ENCODE results near the gene MACROD2. TPM values are rescaled to one million over a fixed set of nuclear protein-coding genes. Genes with fewer than 3 reads are reported as not detected.

The MACROD2 gene
- total RNA-seq, 1 experiment from 2014 or later, result 3.7 TPM

GRCh38 chr20:15179381-15179780 is 1184.1 kb downstream of the MACROD2 start:
- H3K9me3 ChIP-seq (ENCODE audit: control insufficient read depth in 1 of 2, insufficient read depth in 1 of 2, low read depth in 1 of 2, low read length in 2 of 2), result no peaks in the 10 kb centered on the region
- ChIA-PET POLR2A (no interaction called here), RAD21 (ENCODE audit: low non-redundant PET in 1 of 2, low total read pairs in 2 of 2, uncharacterized antibody in 2 of 2, unreplicated experiment in 2 of 2) (no interaction called here), CTCF (no interaction called here)
- DNase-seq (ENCODE audit: low read depth, low spot score) (no peak), ATAC-seq (no peak)
- H3K36me3 ChIP-seq (ENCODE audit: control insufficient read depth in 1 of 2, insufficient read depth in 2 of 2, low read length in 2 of 2), result no peaks in the 10 kb centered on the region
- H3K27ac ChIP-seq (ENCODE audit: low read depth, low read length), result no peak overlapping the region
- no peak overlapping the region for H3K9ac ChIP-seq (ENCODE audit: low read length)
- H3K4me2 ChIP-seq (ENCODE audit: low read length), result no peak overlapping the region
- no peaks in the 10 kb centered on the region for H4K20me1 ChIP-seq (ENCODE audit: insufficient read depth)
- no TSS peak for BruUV-seq (replicated peaks)
- intact Hi-C loops (cut with micrococcal nuclease), result no loop called here
- H2AFZ ChIP-seq (ENCODE audit: low read depth, low read length, poor library complexity, severe bottlenecking), result no peak overlapping the region
- H3K79me2 ChIP-seq (ENCODE audit: insufficient read depth, low read length), result no peaks in the 10 kb centered on the region
- H3K4me1 ChIP-seq (ENCODE audit: control insufficient read depth in 1 of 2, insufficient read depth in 2 of 2, low read length in 2 of 2), result no peaks in the 10 kb centered on the region
- no peaks in the 10 kb centered on the region for H3K9me2 ChIP-seq (ENCODE audit: insufficient read depth)
- no peak for TF ChIP-seq YY1 (IDR thresholded peaks at IDR 0.05; ENCODE audit: extremely low read depth, insufficient replicate concordance, low read depth, low read length)
- no peak for TF ChIP-seq RAD21 (IDR thresholded peaks at IDR 0.05; ENCODE audit: low read depth)
- TF ChIP-seq, protein P1, sequence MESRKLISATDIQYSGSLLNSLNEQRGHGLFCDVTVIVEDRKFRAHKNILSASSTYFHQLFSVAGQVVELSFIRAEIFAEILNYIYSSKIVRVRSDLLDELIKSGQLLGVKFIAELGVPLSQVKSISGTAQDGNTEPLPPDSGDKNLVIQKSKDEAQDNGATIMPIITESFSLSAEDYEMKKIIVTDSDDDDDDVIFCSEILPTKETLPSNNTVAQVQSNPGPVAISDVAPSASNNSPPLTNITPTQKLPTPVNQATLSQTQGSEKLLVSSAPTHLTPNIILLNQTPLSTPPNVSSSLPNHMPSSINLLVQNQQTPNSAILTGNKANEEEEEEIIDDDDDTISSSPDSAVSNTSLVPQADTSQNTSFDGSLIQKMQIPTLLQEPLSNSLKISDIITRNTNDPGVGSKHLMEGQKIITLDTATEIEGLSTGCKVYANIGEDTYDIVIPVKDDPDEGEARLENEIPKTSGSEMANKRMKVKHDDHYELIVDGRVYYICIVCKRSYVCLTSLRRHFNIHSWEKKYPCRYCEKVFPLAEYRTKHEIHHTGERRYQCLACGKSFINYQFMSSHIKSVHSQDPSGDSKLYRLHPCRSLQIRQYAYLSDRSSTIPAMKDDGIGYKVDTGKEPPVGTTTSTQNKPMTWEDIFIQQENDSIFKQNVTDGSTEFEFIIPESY (IDR thresholded peaks at IDR 0.05; ENCODE audit: extremely low read depth, insufficient replicate concordance, low read length), result no peak
- TF ChIP-seq CEBPB (IDR thresholded peaks at IDR 0.05; ENCODE audit: low read depth), result no peak
- TF ChIP-seq, protein P2, sequence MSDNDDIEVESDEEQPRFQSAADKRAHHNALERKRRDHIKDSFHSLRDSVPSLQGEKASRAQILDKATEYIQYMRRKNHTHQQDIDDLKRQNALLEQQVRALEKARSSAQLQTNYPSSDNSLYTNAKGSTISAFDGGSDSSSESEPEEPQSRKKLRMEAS (IDR thresholded peaks at IDR 0.05), result no peak
- TF ChIP-seq ELF1 (IDR thresholded peaks at IDR 0.05; ENCODE audit: borderline replicate concordance, low read depth), result no peak
- TF ChIP-seq EZH2 (IDR thresholded peaks at IDR 0.05), result no peak
- no peak for TF ChIP-seq EZH2phosphoT487 (IDR thresholded peaks at IDR 0.05; ENCODE audit: borderline replicate concordance)
- no peak for TF ChIP-seq EGR1 (IDR thresholded peaks at IDR 0.05; ENCODE audit: low read depth)
- no peaks in the 10 kb centered on the region for H3K27me3 ChIP-seq (ENCODE audit: insufficient read depth, low read length)
- no peak overlapping the region for H3K4me3 ChIP-seq (replicated peaks in 1 of 2; ENCODE audit: low read depth in 1 of 2, low read length in 2 of 2)

All from HCT116 (cell line).